Measurements from ENCODE around the gene ZNF354C. TPM values are rescaled to one million over a fixed set of nuclear protein-coding genes. Genes with fewer than 3 reads are reported as not detected.
A peak's percentile ranks its signal among the peaks of the same experiment; 100 is the strongest.

Gene ZNF354C
- total and polyA plus RNA-seq, 2 of the 4 experiments (the other 2 are of a cell fraction) = 1.9 to 5.6 TPM

DNA sequence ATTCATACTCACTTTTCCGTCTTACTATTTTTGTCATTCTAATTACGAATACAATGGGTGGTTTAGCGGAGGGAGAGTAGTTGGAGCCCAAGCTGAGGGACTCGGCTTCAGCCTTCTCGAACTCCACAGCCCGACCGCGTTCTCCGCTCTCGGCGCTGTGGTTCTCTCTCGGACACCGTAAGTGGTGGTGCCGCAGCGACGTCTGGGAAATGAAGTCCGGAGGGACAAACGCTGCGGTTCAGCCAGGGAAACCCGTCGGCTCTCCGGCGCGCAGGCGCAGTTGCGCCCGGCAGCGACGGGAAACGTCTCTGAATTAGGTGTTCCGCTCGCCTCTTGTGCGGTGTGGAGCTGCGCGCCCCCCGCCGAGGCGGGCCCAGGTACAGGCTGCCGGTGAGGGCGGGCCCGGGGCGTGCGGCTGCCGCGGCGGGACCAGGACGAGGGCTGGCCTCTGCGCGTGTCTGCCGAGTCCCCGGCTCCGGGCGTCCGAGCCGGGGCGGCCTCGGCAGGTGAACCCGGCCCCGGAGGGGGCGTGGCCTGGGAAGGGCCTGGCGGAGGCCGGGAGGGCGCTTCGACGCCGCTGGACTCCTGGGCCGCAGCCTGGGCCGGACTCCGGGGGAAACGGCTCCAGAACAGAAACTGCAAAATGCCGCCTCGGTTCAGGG, 36.5 kb upstream of the ZNF354C start, which contains the start of gene ZNF879:
Gene ZNF879 (plus strand): TSS at position 277 of the 662 bp plus-strand sequence. CDS start 1,201 bp downstream, outside the sequence.
- peak within 1 kb of the TSS; percentile 21 for H3K27ac ChIP-seq (ENCODE audit: insufficient read depth, low read length)
- peaks cover 8% of the 10 kb centered on the region for H3K9me3 ChIP-seq (ENCODE audit: control insufficient read depth, insufficient read depth, low read length)
- peak within 1 kb of the TSS; percentile 31 for H2AK9ac ChIP-seq (replicated peaks; ENCODE audit: low read depth, low read length, poor library complexity)
- TF ChIP-seq SMC3 (IDR thresholded peaks at IDR 0.05; ENCODE audit: low read depth, low read length) (no peak), MAZ (IDR thresholded peaks at IDR 0.05; ENCODE audit: borderline replicate concordance, low read depth, low read length) (peak; percentile 31; the same call in 1 of the 2 replicates)
- H3K79me1 ChIP-seq (ENCODE audit: low read depth in 1 of 2, low read length in 2 of 2) = peaks cover 0 to 6% of the 10 kb centered on the region in 2 experiments; a peak in 1 of 4 replicates
- H3K56ac ChIP-seq (ENCODE audit: extremely low read depth, insufficient read depth, low read length) = no peak within 1 kb of the TSS; the same call in 1 of the 2 replicates
- H3K9ac ChIP-seq (ENCODE audit: low read depth, low read length) = peak within 1 kb of the TSS; percentile 67
- no peak within 1 kb of the TSS for H2AK5ac ChIP-seq (ENCODE audit: low read depth, low read length)
- no peaks in the 10 kb centered on the region for H3K9me1 ChIP-seq (ENCODE audit: insufficient read depth, low read length)
- no peaks in the 10 kb centered on the region for H3K27me3 ChIP-seq (ENCODE audit: control insufficient read depth, insufficient read depth, low read length)
- peak within 1 kb of the TSS; percentile 47 for H4K5ac ChIP-seq (ENCODE audit: low read depth, low read length)
- ChIA-PET POLR2A (ENCODE audit: unreplicated experiment) (no interaction called here), CTCF (no interaction called here)
- DNase-seq (peak; percentile 94), ATAC-seq (ENCODE audit: low read depth) (peak; percentile 99)
- 0 out of 2 replicates have a peak, but pooled peaks cover 2% of the 10 kb centered on the region for H3K4me1 ChIP-seq (ENCODE audit: control insufficient read depth, insufficient read depth, low read length)
- H2BK20ac ChIP-seq (ENCODE audit: low read depth, low read length) = no peak within 1 kb of the TSS
- peak within 1 kb of the TSS; percentile 95 for H2AFZ ChIP-seq (replicated peaks; ENCODE audit: low read length, poor library complexity)
- no peak within 1 kb of the TSS for H3K18ac ChIP-seq (ENCODE audit: low read depth, low read length)
- H3K4me3 ChIP-seq (ENCODE audit: insufficient read depth, low read depth, low read length) = peak within 1 kb of the TSS; percentile 73
- dilution Hi-C loops (cut with HindIII; ENCODE audit: low sequenced_read_pairs, unreplicated experiment) = no loop called here
- intact Hi-C loops (cut with micrococcal nuclease) = loop anchor here (1.0 to 5.0 kb wide), 3 partner anchors 128 to 291 kb away; partner anchors contain the start of genes ZFP2, ZNF354A and ZNF354B
- H4K20me1 ChIP-seq (ENCODE audit: insufficient read depth, low read length) = no peaks in the 10 kb centered on the region
- peak within 1 kb of the TSS; percentile 52 for H2BK5ac ChIP-seq (ENCODE audit: low read depth, low read length, poor library complexity, severe bottlenecking)
- peak within 1 kb of the TSS; percentile 28; the same call in 1 of the 2 replicates for H3K4ac ChIP-seq (ENCODE audit: low read depth, low read length)
- peak within 1 kb of the TSS; percentile 80 to 85 for H4K8ac ChIP-seq (ENCODE audit: low read depth in 2 of 2, low read length in 2 of 2)
- H3K4me2 ChIP-seq (ENCODE audit: low read depth, low read length) = peak within 1 kb of the TSS; percentile 90
- no peak within 1 kb of the TSS; the same call in 1 of the 2 replicates for H3K23ac ChIP-seq (ENCODE audit: low read depth, low read length)
- H2BK15ac ChIP-seq (ENCODE audit: low read depth, low read length) = no peak within 1 kb of the TSS
- H2BK120ac ChIP-seq (ENCODE audit: low read depth, low read length) = no peak within 1 kb of the TSS
- H3K14ac ChIP-seq (replicated peaks; ENCODE audit: low read depth, low read length) = peak within 1 kb of the TSS; percentile 84
- 2% methylated on average over 38 of the region's 72 CpGs; no CpG with 5 or more reads in 1 of the 2 experiments for WGBS, 2 experiments (ENCODE audit: extremely low coverage in 2 of 2, insufficient read length in 1 of 2)
- no peak within 1 kb of the TSS for H4K91ac ChIP-seq (ENCODE audit: insufficient read depth, low read depth, low read length)
- H3K36me3 ChIP-seq (ENCODE audit: control insufficient read depth, insufficient read depth, low read length) = peaks cover 15% of the 10 kb centered on the region
- in situ Hi-C loops (cut with MboI; ENCODE audit: low sequenced_read_pairs) = no loop called here
- no TSS peak for BruUV-seq (replicated peaks)
